PFSK-1 (cell line): ENCODE results near the gene NEK10.

Experiments
- FOXP2 ChIP-seq: optimal IDR thresholded peaks from 2 replicates; pipeline ENCODE3; 2011; ENCODE audit warnings: borderline replicate concordance, control low read depth, inconsistent platforms; ENCODE audit not compliant: insufficient read depth; ENCODE audit errors: extremely low read length, extremely low read depth
- POLR2AphosphoS5 ChIP-seq: IDR thresholded peaks from 2 replicates; pipeline ENCODE4 v1.6.1; 2012; ENCODE audit warnings: low read depth, mild to moderate bottlenecking, control low read depth, low read length, moderate library complexity
- SIN3A ChIP-seq: IDR thresholded peaks from 2 replicates; pipeline ENCODE4 v1.6.1; 2012; ENCODE audit warnings: mild to moderate bottlenecking, low read length, moderate library complexity, borderline replicate concordance; ENCODE audit not compliant: insufficient read depth
- TAF1 ChIP-seq: IDR thresholded peaks from 2 replicates; pipeline ENCODE4 v1.6.1; 2012; ENCODE audit warnings: low read length, control low read depth, borderline replicate concordance; ENCODE audit not compliant: insufficient read depth
- TF ChIP-seq, protein P1 (sequence below), 2 experiments: IDR thresholded peaks; 2 replicates each; pipeline versions ENCODE4 v1.6.1 to v1.8.0; 2011 to 2012; ENCODE audit warnings: low read depth in 2 of 2, low read length in 2 of 2, control low read depth in 1 of 2, inconsistent platforms in 1 of 2, mild to moderate bottlenecking in 1 of 2, moderate library complexity in 1 of 2; ENCODE audit not compliant: insufficient read depth in 1 of 2

Gene NEK10

DNA sequence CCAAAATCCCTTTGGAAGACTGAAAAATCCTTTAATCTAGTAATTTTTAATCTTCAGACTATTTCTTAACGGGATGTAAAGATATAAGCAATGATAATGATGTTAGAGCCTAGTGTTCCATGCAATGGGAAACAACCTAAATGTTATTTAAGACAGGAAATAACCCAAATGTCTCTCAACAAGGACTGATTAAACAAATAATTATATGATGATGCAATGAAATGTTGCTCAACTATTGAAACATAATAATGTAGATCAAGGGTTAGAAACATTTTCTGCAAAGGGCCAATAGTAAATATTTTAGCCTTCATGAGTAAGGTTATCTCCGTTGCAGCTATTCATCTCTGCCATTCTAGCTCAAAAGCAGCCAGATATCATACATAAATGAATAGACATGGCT, 275.4 kb downstream of the NEK10 start:
- no peak for TF ChIP-seq TAF1
- no peak for TF ChIP-seq FOXP2
- no peak for TF ChIP-seq SIN3A
- TF ChIP-seq POLR2AphosphoS5, result no peak
- TF ChIP-seq, protein P1, sequence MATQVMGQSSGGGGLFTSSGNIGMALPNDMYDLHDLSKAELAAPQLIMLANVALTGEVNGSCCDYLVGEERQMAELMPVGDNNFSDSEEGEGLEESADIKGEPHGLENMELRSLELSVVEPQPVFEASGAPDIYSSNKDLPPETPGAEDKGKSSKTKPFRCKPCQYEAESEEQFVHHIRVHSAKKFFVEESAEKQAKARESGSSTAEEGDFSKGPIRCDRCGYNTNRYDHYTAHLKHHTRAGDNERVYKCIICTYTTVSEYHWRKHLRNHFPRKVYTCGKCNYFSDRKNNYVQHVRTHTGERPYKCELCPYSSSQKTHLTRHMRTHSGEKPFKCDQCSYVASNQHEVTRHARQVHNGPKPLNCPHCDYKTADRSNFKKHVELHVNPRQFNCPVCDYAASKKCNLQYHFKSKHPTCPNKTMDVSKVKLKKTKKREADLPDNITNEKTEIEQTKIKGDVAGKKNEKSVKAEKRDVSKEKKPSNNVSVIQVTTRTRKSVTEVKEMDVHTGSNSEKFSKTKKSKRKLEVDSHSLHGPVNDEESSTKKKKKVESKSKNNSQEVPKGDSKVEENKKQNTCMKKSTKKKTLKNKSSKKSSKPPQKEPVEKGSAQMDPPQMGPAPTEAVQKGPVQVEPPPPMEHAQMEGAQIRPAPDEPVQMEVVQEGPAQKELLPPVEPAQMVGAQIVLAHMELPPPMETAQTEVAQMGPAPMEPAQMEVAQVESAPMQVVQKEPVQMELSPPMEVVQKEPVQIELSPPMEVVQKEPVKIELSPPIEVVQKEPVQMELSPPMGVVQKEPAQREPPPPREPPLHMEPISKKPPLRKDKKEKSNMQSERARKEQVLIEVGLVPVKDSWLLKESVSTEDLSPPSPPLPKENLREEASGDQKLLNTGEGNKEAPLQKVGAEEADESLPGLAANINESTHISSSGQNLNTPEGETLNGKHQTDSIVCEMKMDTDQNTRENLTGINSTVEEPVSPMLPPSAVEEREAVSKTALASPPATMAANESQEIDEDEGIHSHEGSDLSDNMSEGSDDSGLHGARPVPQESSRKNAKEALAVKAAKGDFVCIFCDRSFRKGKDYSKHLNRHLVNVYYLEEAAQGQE (IDR thresholded peaks at IDR 0.05; ENCODE audit: insufficient read depth in 1 of 2, low read depth in 2 of 2, low read length in 2 of 2), result no peak

DNA sequence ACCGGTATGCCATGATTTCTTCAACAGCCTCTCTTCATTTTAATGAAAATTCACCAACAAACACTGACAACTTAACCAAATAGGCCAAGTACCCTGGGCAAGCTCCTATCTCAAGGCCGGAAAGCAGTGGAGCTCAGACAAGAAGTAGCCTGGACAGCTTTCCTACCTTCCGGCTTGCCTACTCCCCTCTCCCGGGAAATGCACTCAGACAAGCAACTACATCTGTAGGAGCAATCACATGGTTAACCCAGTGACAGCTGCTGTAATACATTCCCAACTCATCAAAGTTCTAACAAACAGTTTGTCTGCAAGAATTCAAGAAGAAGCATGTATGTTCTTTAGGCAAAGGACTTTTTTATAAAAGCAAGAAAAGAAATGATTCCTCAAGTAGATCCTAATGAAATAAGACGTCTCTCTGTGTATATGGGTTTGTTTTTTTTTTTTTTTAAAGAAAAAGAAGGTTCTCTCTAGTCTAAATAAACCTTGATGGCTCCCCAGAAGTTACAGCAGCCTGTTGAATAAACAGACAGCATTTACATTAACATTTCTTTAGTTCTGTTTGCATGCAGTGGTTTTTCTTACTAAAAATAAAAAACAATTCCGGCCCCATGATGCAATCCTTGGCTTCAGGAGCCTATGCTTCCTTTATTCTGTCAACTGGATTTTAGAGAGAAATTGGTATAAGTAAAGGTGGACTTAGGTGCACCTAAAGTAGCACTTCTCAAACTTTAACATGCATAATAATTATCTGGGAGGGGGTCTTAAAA, 278.7 kb downstream of the NEK10 start:
- TF ChIP-seq FOXP2 (no peak), SIN3A (no peak), TAF1 (no peak), POLR2AphosphoS5 (no peak)
- TF ChIP-seq, protein P1 (IDR thresholded peaks at IDR 0.05; ENCODE audit: insufficient read depth in 1 of 2, low read depth in 2 of 2, low read length in 2 of 2), result no peak

DNA sequence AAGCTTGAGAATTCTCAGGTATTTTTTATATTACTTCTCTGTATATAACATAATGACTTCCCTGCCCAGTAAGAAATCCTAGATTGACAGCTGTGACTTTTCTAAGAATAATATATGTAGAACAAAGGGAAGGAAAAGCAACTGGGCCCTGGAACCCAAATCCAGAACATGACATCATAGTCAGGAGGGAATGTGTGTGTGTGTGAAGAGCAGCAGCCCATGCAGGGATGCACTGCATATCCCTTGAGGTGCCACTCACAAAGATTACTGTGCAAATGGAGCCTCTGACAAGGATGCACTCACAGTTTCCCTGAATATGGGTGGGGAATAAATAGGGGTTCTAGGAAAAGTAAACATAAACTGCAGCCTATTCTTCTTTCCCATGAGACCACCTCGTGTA, 279.5 kb downstream of the NEK10 start:
- no peak for TF ChIP-seq POLR2AphosphoS5
- TF ChIP-seq FOXP2, result no peak
- no peak for TF ChIP-seq SIN3A
- TF ChIP-seq, protein P1 (IDR thresholded peaks at IDR 0.05; ENCODE audit: insufficient read depth in 1 of 2, low read depth in 2 of 2, low read length in 2 of 2), result no peak
- TF ChIP-seq TAF1, result no peak

DNA sequence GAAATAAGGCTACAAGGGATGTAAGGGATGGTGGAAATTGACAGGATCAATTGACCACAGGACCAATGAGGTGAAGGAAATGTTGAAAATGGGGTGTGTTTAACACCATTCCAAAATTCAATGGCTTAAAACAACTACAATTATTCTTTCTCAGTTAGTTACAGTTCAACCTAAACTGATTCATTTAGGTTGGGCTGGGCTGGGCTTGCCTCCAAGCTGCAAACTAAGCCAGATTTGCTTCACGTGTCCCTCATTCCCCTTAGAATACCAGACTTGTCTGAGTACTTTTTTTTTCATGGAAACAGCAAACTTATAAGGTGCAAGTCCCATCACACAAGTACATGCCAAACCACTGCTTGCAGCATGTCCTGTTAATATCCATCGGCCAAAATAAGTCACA, 280.1 kb downstream of the NEK10 start:
- TF ChIP-seq TAF1 (no peak), POLR2AphosphoS5 (no peak), SIN3A (no peak), FOXP2 (no peak)
- TF ChIP-seq, protein P1 (IDR thresholded peaks at IDR 0.05; ENCODE audit: insufficient read depth in 1 of 2, low read depth in 2 of 2, low read length in 2 of 2), result no peak
